HG03045 (cell line): ENCODE measurements around the gene ADGRB3.

ENCODE experiments used
- ATAC-seq: cut with Tn5 transposase; IDR thresholded peaks from one replicate; pipeline ENCODE4 v1.9.1; 2021; ENCODE audit warnings: mild to moderate bottlenecking, moderate library complexity; ENCODE audit not compliant: unreplicated experiment

Gene ADGRB3

GRCh38 chr6:69294862-69295261, 659.8 kb downstream of the ADGRB3 start:
- ATAC-seq = no peak

- no peak for ATAC-seq
These were observed 668.3 kb downstream of the ADGRB3 start for GRCh38 chr6:69303382-69303781.

- no peak for ATAC-seq
These were observed 670.4 kb downstream of the ADGRB3 start for GRCh38 chr6:69305456-69305855.

GRCh38 chr6:69308584-69308983, 673.5 kb downstream of the ADGRB3 start:
- ATAC-seq = no peak

- no peak for ATAC-seq
These were observed 676.8 kb downstream of the ADGRB3 start for GRCh38 chr6:69311888-69312287.

- no peak for ATAC-seq
These were observed 678.9 kb downstream of the ADGRB3 start for GRCh38 chr6:69314001-69314400.

- ATAC-seq = no peak
These were observed 679.4 kb downstream of the ADGRB3 start for GRCh38 chr6:69314531-69314930.

GRCh38 chr6:69331886-69332285, 696.8 kb downstream of the ADGRB3 start:
- no peak for ATAC-seq

- ATAC-seq = no peak
These were observed 702.2 kb downstream of the ADGRB3 start for GRCh38 chr6:69337311-69337710.

- ATAC-seq = no peak
These were observed 703.5 kb downstream of the ADGRB3 start for GRCh38 chr6:69338431-69339162.

GRCh38 chr6:69339163-69339550, 704.1 kb downstream of the ADGRB3 start:
- ATAC-seq = no peak

GRCh38 chr6:69340196-69340595, 705.1 kb downstream of the ADGRB3 start:
- no peak for ATAC-seq

- ATAC-seq = no peak
These were observed 708.8 kb downstream of the ADGRB3 start for GRCh38 chr6:69343851-69344250.

GRCh38 chr6:69349771-69350170, 714.7 kb downstream of the ADGRB3 start:
- ATAC-seq = no peak

GRCh38 chr6:69362209-69362608, 727.1 kb downstream of the ADGRB3 start:
- ATAC-seq = no peak

- no peak for ATAC-seq
These were observed 731.7 kb downstream of the ADGRB3 start for GRCh38 chr6:69366831-69367230.

- no peak for ATAC-seq
These were observed 733.5 kb downstream of the ADGRB3 start for GRCh38 chr6:69368613-69369012.

- ATAC-seq = no peak
These were observed 735.7 kb downstream of the ADGRB3 start for GRCh38 chr6:69370763-69371162.

- ATAC-seq = no peak
These were observed 743.2 kb downstream of the ADGRB3 start for GRCh38 chr6:69378326-69378725.

- no peak for ATAC-seq
These were observed 744.4 kb downstream of the ADGRB3 start for GRCh38 chr6:69379518-69379917.

- ATAC-seq = no peak
These were observed 748.5 kb downstream of the ADGRB3 start for GRCh38 chr6:69383627-69384026.

- no peak for ATAC-seq
These were observed 751.3 kb downstream of the ADGRB3 start for GRCh38 chr6:69386426-69386825.

- no peak for ATAC-seq
These were observed 755.0 kb downstream of the ADGRB3 start for GRCh38 chr6:69390125-69390524.
